ENCODE measurements around the gene G6PC1. TPM values are rescaled to one million over a fixed set of nuclear protein-coding genes. Genes with fewer than 3 reads are reported as not detected.

G6PC1 gene
- total RNA-seq (2016; rRNA removed; fragmentation: Illumina TruSeq; extraction: Trizol) (0.56 and 1.7 TPM in 2 replicates), polyA plus RNA-seq (2011; rRNA removed) (37.9 and 127 TPM in 2 replicates), polyA minus RNA-seq (2011; rRNA and poly(A)+ RNA removed; ENCODE audit: low replicate concordance) (0.30 and 160 TPM in 2 replicates), Bru-seq, nascent RNA (percentile 43 among the genes with signal in this experiment), BruChase-seq, experiment 1, labeled RNA remaining after a 6-hour chase (percentile 54 among the genes with signal in this experiment), BruChase-seq, experiment 2, labeled RNA remaining after a 2-hour chase (percentile 48 among the genes with signal in this experiment)
- 0.30 and 0.35 TPM in 2 replicates for total RNA-seq (2016; cell fraction: cytosol; rRNA removed; fragmentation: Illumina TruSeq; extraction: Trizol; ENCODE audit: low read depth)
- 0.91 and 1.3 TPM in 2 replicates for total RNA-seq (2016; cell fraction: insoluble cytoplasmic fraction; rRNA removed; fragmentation: Illumina TruSeq; extraction: Trizol)
- 0.71 and 1.1 TPM in 2 replicates for total RNA-seq (2016; cell fraction: membrane; rRNA removed; fragmentation: Illumina TruSeq; extraction: Trizol)
- total RNA-seq (2016; cell fraction: nucleus; rRNA removed; fragmentation: Illumina TruSeq; extraction: Trizol) = 2.2 and 2.5 TPM in 2 replicates
- polyA plus RNA-seq (2011; cell fraction: cytosol; rRNA removed) = 22.5 and 89.8 TPM in 2 replicates
- 18.2 and 57.3 TPM in 2 replicates for polyA plus RNA-seq (2011; cell fraction: nucleus; rRNA removed)
- polyA plus RNA-seq (2012) = 278 and 494 TPM in 2 replicates
- 0.17 and 0.19 TPM in 2 replicates for polyA plus RNA-seq (2016; cell fraction: cytosol; fragmentation: Illumina TruSeq; extraction: Trizol; ENCODE audit: low read depth)
- 0.60 and 0.89 TPM in 2 replicates for polyA plus RNA-seq (2016; cell fraction: insoluble cytoplasmic fraction; fragmentation: Illumina TruSeq; extraction: Trizol; ENCODE audit: low read depth)
- polyA plus RNA-seq (2016; cell fraction: membrane; fragmentation: Illumina TruSeq; extraction: Trizol; ENCODE audit: low read depth) = 0.27 and 0.36 TPM in 2 replicates
- polyA plus RNA-seq (2016; cell fraction: nucleus; fragmentation: Illumina TruSeq; extraction: Trizol; ENCODE audit: insufficient read depth, low read depth) = 1.3 and 1.4 TPM in 2 replicates
- 49.4 and 178 TPM in 2 replicates for polyA minus RNA-seq (2011; cell fraction: cytosol; rRNA and poly(A)+ RNA removed)
- polyA minus RNA-seq (2011; cell fraction: nucleus; rRNA and poly(A)+ RNA removed) = 35.3 and 157 TPM in 2 replicates
- long read RNA-seq, experiment 1, transcript G6PC-201 (5 exons, 3,096 nt) = major isoform, 15 of 23 reads
- long read RNA-seq, experiment 1, partial matches to known transcripts = 2 of 23 reads
- long read RNA-seq, experiment 1, other reads (novel, unspliced or antisense) = 5 of 23 reads
- long read RNA-seq, experiment 2, partial matches to known transcripts = 0 of 5 reads
- long read RNA-seq, experiment 2, other reads (novel, unspliced or antisense) = 2 of 5 reads

DNA sequence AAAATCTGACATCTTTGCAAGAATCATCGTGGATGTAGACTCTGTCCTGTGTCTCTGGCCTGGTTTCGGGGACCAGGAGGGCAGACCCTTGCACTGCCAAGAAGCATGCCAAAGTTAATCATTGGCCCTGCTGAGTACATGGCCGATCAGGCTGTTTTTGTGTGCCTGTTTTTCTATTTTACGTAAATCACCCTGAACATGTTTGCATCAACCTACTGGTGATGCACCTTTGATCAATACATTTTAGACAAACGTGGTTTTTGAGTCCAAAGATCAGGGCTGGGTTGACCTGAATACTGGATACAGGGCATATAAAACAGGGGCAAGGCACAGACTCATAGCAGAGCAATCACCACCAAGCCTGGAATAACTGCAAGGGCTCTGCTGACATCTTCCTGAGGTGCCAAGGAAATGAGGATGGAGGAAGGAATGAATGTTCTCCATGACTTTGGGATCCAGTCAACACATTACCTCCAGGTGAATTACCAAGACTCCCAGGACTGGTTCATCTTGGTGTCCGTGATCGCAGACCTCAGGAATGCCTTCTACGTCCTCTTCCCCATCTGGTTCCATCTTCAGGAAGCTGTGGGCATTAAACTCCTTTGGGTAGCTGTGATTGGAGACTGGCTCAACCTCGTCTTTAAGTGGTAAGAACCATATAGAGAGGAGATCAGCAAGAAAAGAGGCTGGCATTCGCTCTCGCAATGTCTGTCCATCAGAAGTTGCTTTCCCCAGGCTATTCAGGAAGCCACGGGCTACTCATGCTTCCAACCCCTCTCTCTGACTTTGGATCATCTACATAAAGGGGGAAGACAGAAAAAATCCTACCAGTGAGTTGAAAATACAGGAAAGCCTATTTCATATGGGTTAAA is at the start of gene G6PC1:
TSS of gene G6PC1 (plus strand) at position 340 of the 872 bp plus-strand sequence. CDS start at position 418, 78 bp downstream.
- Histone ChIP-seq H3K27me3 (ENCODE audit: control insufficient read depth in 1 of 2, insufficient read depth in 2 of 2, low read length in 2 of 2) (no peaks in the 10 kb centered on the region), H3K36me3 (replicated peaks in 1 of 2; ENCODE audit: control insufficient read depth in 1 of 2, insufficient read depth in 2 of 2, low read length in 2 of 2) (no peaks in the 10 kb centered on the region; a peak in 1 of 5 replicates), H2AFZ (ENCODE audit: low read length) (no peak within 1 kb of the TSS), H3K27ac (ENCODE audit: extremely low read length, insufficient read depth, low read length) (peak within 1 kb of the TSS; percentile 72), H3K9me3 (ENCODE audit: low read length) (no peaks in the 10 kb centered on the region), H3K4me3 (replicated peaks in 1 of 3; ENCODE audit: insufficient read depth in 1 of 3, low read depth in 2 of 3, low read length in 3 of 3) (peak within 1 kb of the TSS; percentile 22 to 59 (median 47)), H3K79me2 (ENCODE audit: insufficient read depth, low read length) (peaks cover 12% of the 10 kb centered on the region), H3K4me1 (ENCODE audit: insufficient read depth, low read length) (peaks cover 86% of the 10 kb centered on the region), H3K9ac (ENCODE audit: insufficient read depth, low read depth, low read length) (peak within 1 kb of the TSS; percentile 69), H4K20me1 (ENCODE audit: insufficient read depth, low read length) (peaks cover 3% of the 10 kb centered on the region; the same call in 1 of the 2 replicates), H3K4me2 (ENCODE audit: low read depth, low read length) (peak within 1 kb of the TSS; percentile 72)
- DNase-seq (ENCODE audit: low spot score) = peak; percentile 71
- ChIA-PET CTCF (ENCODE audit: low intra/inter-chr PET ratio, low total read pairs) (no interaction called here), POLR2A (interaction anchor here (1.4 to 2.2 kb wide), 5 partner anchors 14 to 98 kb away, joined by 3 to 7 read pairs (median 5); partner anchors contain the start of genes BECN1 and RPL27)
- FAIRE-seq = peak; percentile 44
- ATAC-seq = peak; percentile 86
- intact Hi-C loops (cut with micrococcal nuclease; ENCODE audit: unreplicated experiment) (no loop called here), in situ Hi-C loops (cut with HindIII; ENCODE audit: extremely low pct_ligation_motif_present, low pct_unique_long_range_greater_than_20kb) (loop anchor here (10.0 kb wide), 1 partner anchor 64 kb away; the partner anchor contains the start of gene AARSD1)
- TSS peak; percentile 92 for BruUV-seq (replicated peaks)
- WGBS (ENCODE audit: low lambda C conversion rate) = 31% methylated on average over 12 of the region's 12 CpGs
- 0 out of 2 replicates have a peak, but pooled peaks have one; percentile 4 for TF ChIP-seq ATF7-NPFF (CRISPR knock-in tag; IDR thresholded peaks at IDR 0.05; ENCODE audit: low read depth)
- no peak for TF ChIP-seq ZNF777 (CRISPR knock-in tag; IDR thresholded peaks at IDR 0.05)
- TF ChIP-seq MYC (CRISPR knock-in tag; IDR thresholded peaks at IDR 0.05; ENCODE audit: borderline replicate concordance) = peak; percentile 55; the same call in 1 of the 2 replicates
- TF ChIP-seq HINFP (CRISPR knock-in tag; IDR thresholded peaks at IDR 0.05; ENCODE audit: low read depth) = no peak; the same call in 1 of the 2 replicates
- no peak for TF ChIP-seq ZNF672 (CRISPR knock-in tag; IDR thresholded peaks at IDR 0.05)
- 0 out of 2 replicates have a peak, but pooled peaks have one; percentile 45 for TF ChIP-seq ZNF235 (CRISPR knock-in tag; IDR thresholded peaks at IDR 0.05; ENCODE audit: borderline replicate concordance)
- no peak for TF ChIP-seq ZNF333 (CRISPR knock-in tag; IDR thresholded peaks at IDR 0.05; ENCODE audit: borderline replicate concordance)
- TF ChIP-seq TEAD3 (CRISPR knock-in tag; optimal IDR thresholded peaks at IDR 0.05; ENCODE audit: borderline replicate concordance) = no peak
- no peak; the same call in 1 of the 2 replicates for TF ChIP-seq ZNF766 (CRISPR knock-in tag; IDR thresholded peaks at IDR 0.05; ENCODE audit: borderline replicate concordance)
- TF ChIP-seq NFATC3 (CRISPR knock-in tag; IDR thresholded peaks at IDR 0.05) = no peak
- TF ChIP-seq, protein P1, sequence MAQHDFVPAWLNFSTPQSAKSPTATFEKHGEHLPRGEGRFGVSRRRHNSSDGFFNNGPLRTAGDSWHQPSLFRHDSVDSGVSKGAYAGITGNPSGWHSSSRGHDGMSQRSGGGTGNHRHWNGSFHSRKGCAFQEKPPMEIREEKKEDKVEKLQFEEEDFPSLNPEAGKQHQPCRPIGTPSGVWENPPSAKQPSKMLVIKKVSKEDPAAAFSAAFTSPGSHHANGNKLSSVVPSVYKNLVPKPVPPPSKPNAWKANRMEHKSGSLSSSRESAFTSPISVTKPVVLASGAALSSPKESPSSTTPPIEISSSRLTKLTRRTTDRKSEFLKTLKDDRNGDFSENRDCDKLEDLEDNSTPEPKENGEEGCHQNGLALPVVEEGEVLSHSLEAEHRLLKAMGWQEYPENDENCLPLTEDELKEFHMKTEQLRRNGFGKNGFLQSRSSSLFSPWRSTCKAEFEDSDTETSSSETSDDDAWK (CRISPR knock-in tag; IDR thresholded peaks at IDR 0.05) = no peak
- peak; percentile 27; the same call in 1 of the 2 replicates for TF ChIP-seq ETV5 (CRISPR knock-in tag; IDR thresholded peaks at IDR 0.05; ENCODE audit: borderline replicate concordance)
- TF ChIP-seq SOX6 (IDR thresholded peaks at IDR 0.05) = no peak
- TF ChIP-seq SOX6 (CRISPR knock-in tag; IDR thresholded peaks at IDR 0.05) = peak; percentile 89

Measured in HepG2 (cell line).